ENCODE data around the gene CCDC30.
"Not testable (repeated sequence)": the region's sequence is repeated elsewhere in the genome, so short reads cannot be mapped to it uniquely, and the experiment has no call there.

CCDC30 gene

GRCh38 chr1:42463921-42464320 lies 835 bp downstream of the CCDC30 start:
- TF ChIP-seq CTCF (IDR thresholded peaks at IDR 0.05; ENCODE audit: control insufficient read depth, extremely low read depth, insufficient read depth): no peak
- no peak for DNase-seq (ENCODE audit: low read depth)
- peak overlapping the region; percentile 89 for H3K4me3 ChIP-seq (ENCODE audit: low read depth, low read length)

- no peak overlapping the region for H3K4me3 ChIP-seq (ENCODE audit: low read depth, low read length)
- TF ChIP-seq CTCF (IDR thresholded peaks at IDR 0.05; ENCODE audit: control insufficient read depth, extremely low read depth, insufficient read depth): no peak
- no peak for DNase-seq (ENCODE audit: low read depth)
Measured at GRCh38 chr1:42466030-42466429, 2.9 kb downstream of the CCDC30 start.

- TF ChIP-seq CTCF (IDR thresholded peaks at IDR 0.05; ENCODE audit: control insufficient read depth, extremely low read depth, insufficient read depth): no peak
- no peak overlapping the region for H3K4me3 ChIP-seq (ENCODE audit: low read depth, low read length)
- DNase-seq (ENCODE audit: low read depth): no peak
Measured at GRCh38 chr1:42469727-42470126, 6.6 kb downstream of the CCDC30 start.

GRCh38 chr1:42476605-42477004 lies 13.5 kb downstream of the CCDC30 start:
- TF ChIP-seq CTCF (IDR thresholded peaks at IDR 0.05; ENCODE audit: control insufficient read depth, extremely low read depth, insufficient read depth): no peak
- DNase-seq (ENCODE audit: low read depth): no peak
- H3K4me3 ChIP-seq (ENCODE audit: low read depth, low read length): no peak overlapping the region

- not testable (repeated sequence) for H3K4me3 ChIP-seq (ENCODE audit: low read depth, low read length); DNase-seq (ENCODE audit: low read depth)
Measured at GRCh38 chr1:42477354-42477753, 14.3 kb downstream of the CCDC30 start.

GRCh38 chr1:42477775-42478174 lies 14.7 kb downstream of the CCDC30 start:
- DNase-seq (ENCODE audit: low read depth): no peak
- no peak overlapping the region for H3K4me3 ChIP-seq (ENCODE audit: low read depth, low read length)
- TF ChIP-seq CTCF (IDR thresholded peaks at IDR 0.05; ENCODE audit: control insufficient read depth, extremely low read depth, insufficient read depth): no peak

GRCh38 chr1:42479621-42480020 lies 16.5 kb downstream of the CCDC30 start:
- DNase-seq (ENCODE audit: low read depth): no peak
- TF ChIP-seq CTCF (IDR thresholded peaks at IDR 0.05; ENCODE audit: control insufficient read depth, extremely low read depth, insufficient read depth): no peak
- no peak overlapping the region for H3K4me3 ChIP-seq (ENCODE audit: low read depth, low read length)

- H3K4me3 ChIP-seq (ENCODE audit: low read depth, low read length): no peak overlapping the region
- no peak for TF ChIP-seq CTCF (IDR thresholded peaks at IDR 0.05; ENCODE audit: control insufficient read depth, extremely low read depth, insufficient read depth)
- DNase-seq (ENCODE audit: low read depth): no peak
Measured at GRCh38 chr1:42480921-42481320, 17.8 kb downstream of the CCDC30 start.
